HEK293T (cell line): ENCODE measurements around the gene SART3.

Experiments used
- CTCF ChIA-PET: fragments of 350-600 bp; formaldehyde crosslinking; extraction: SDS; loops from one replicate; lab custom pipeline; 2021; ENCODE audit warnings: antibody characterized with exemption, inconsistent platforms; lab: Yijun Ruan, JAX
- POLR2A ChIA-PET: fragments of 350-600 bp; formaldehyde crosslinking; extraction: SDS; loops from one replicate; lab custom pipeline; 2020; ENCODE audit warnings: antibody characterized with exemption, inconsistent platforms; lab: Yijun Ruan, JAX
- DNase-seq: peaks from one replicate; pipeline ENCODE4 v3.0.0; 2012; ENCODE audit warnings: mixed read lengths; ENCODE audit errors: extremely low spot score
- ARNT ChIP-seq: fragments of 450-650 bp; IDR thresholded peaks from 2 replicates; pipeline ENCODE4 v1.6.1; 2017; ENCODE audit warnings: mild to moderate bottlenecking
- BHLHE40 ChIP-seq: fragments of 450-650 bp; IDR thresholded peaks from 2 replicates; pipeline ENCODE4 v1.6.1; 2016; ENCODE audit warnings: mild to moderate bottlenecking, moderate library complexity, borderline replicate concordance
- CTBP1 ChIP-seq: fragments of 450-650 bp; IDR thresholded peaks from 2 replicates; pipeline ENCODE4 v1.6.1; 2016; ENCODE audit warnings: borderline replicate concordance
- ELF4 ChIP-seq: fragments of 450-650 bp; IDR thresholded peaks from 2 replicates; pipeline ENCODE4 v1.6.1; 2017; ENCODE audit warnings: antibody characterized with exemption
- FOXA1 ChIP-seq: fragments of 450-650 bp; IDR thresholded peaks from 2 replicates; pipeline ENCODE4 v1.6.1; 2016; ENCODE audit warnings: mild to moderate bottlenecking
- FOXK2 ChIP-seq: fragments of 450-650 bp; IDR thresholded peaks from 2 replicates; pipeline ENCODE4 v1.6.1; 2016; ENCODE audit warnings: mild to moderate bottlenecking
- FOXM1 ChIP-seq: fragments of 450-650 bp; IDR thresholded peaks from 2 replicates; pipeline ENCODE4 v1.6.1; 2017; ENCODE audit warnings: mild to moderate bottlenecking, borderline replicate concordance
- HDGF ChIP-seq: fragments of 450-650 bp; IDR thresholded peaks from 2 replicates; pipeline ENCODE4 v1.6.1; 2017; ENCODE audit warnings: antibody characterized with exemption, borderline replicate concordance
- L3MBTL2 ChIP-seq: fragments of 450-650 bp; conservative IDR thresholded peaks from 2 replicates; pipeline ENCODE4 v1.6.1; 2016; ENCODE audit warnings: mild to moderate bottlenecking
- LEF1 ChIP-seq: fragments of 450-650 bp; IDR thresholded peaks from 2 replicates; pipeline ENCODE4 v1.6.1; 2017; ENCODE audit warnings: mild to moderate bottlenecking, borderline replicate concordance
- NFRKB ChIP-seq: fragments of 450-650 bp; IDR thresholded peaks from 2 replicates; pipeline ENCODE4 v1.6.1; 2016; ENCODE audit warnings: mild to moderate bottlenecking, moderate library complexity
- PKNOX1 ChIP-seq: fragments of 450-650 bp; IDR thresholded peaks from 2 replicates; pipeline ENCODE4 v1.6.1; 2016
- SP1 ChIP-seq: fragments of 450-650 bp; IDR thresholded peaks from 2 replicates; pipeline ENCODE4 v1.6.1; 2017
- SUZ12 ChIP-seq: fragments of 450-650 bp; IDR thresholded peaks from 2 replicates; pipeline ENCODE4 v1.6.1; 2016; ENCODE audit warnings: mild to moderate bottlenecking
- TARDBP ChIP-seq: fragments of 450-650 bp; IDR thresholded peaks from 2 replicates; pipeline ENCODE4 v1.6.1; 2016
- ZNF384 ChIP-seq: fragments of 450-650 bp; IDR thresholded peaks from 2 replicates; pipeline ENCODE4 v1.6.1; 2016

Gene SART3

GRCh38 chr12:108518716-108519496 is 42.1 kb downstream of the SART3 start:
- DNase-seq, result no peak
- POLR2A ChIA-PET, result no interaction called here
- CTCF ChIA-PET, result no interaction called here
- TF ChIP-seq SUZ12 (no peak), ELF4 (no peak), L3MBTL2 (no peak), ZNF384 (no peak), FOXK2 (no peak), BHLHE40 (no peak), FOXA1 (no peak), HDGF (no peak), ARNT (no peak), LEF1 (no peak), SP1 (no peak), TARDBP (no peak), NFRKB (no peak), PKNOX1 (no peak), CTBP1 (no peak), FOXM1 (no peak)

- no peak for DNase-seq
- ChIA-PET POLR2A (no interaction called here), CTCF (no interaction called here)
- TF ChIP-seq FOXA1 (no peak), PKNOX1 (no peak)
Observed at GRCh38 chr12:108518101-108518715, 42.8 kb downstream of the SART3 start.

- no peak for DNase-seq
- POLR2A ChIA-PET, result no interaction called here
- CTCF ChIA-PET, result no interaction called here
- no peak for TF ChIP-seq PKNOX1
- no peak for TF ChIP-seq ZNF384
- no peak for TF ChIP-seq SUZ12
- no peak for TF ChIP-seq ELF4
- no peak for TF ChIP-seq HDGF
- TF ChIP-seq SP1, result no peak
- no peak for TF ChIP-seq NFRKB
- no peak for TF ChIP-seq ARNT
- no peak for TF ChIP-seq LEF1
- no peak for TF ChIP-seq TARDBP
- TF ChIP-seq FOXM1, result no peak
Observed at GRCh38 chr12:108517288-108518100, 43.5 kb downstream of the SART3 start.

- TF ChIP-seq L3MBTL2 (no peak), SUZ12 (no peak), ZNF384 (no peak), FOXM1 (no peak), SP1 (no peak), FOXK2 (no peak), ARNT (no peak), CTBP1 (no peak), ELF4 (no peak), TARDBP (no peak), LEF1 (no peak), PKNOX1 (no peak), NFRKB (no peak), HDGF (no peak), FOXA1 (no peak), BHLHE40 (no peak)
- ChIA-PET POLR2A (no interaction called here), CTCF (no interaction called here)
- no peak for DNase-seq
Observed at GRCh38 chr12:108516511-108517275, 44.3 kb downstream of the SART3 start.

GRCh38 chr12:108515916-108516315 is 45.1 kb downstream of the SART3 start:
- ChIA-PET CTCF (no interaction called here), POLR2A (interaction anchor here (1.6 kb wide), 1 partner anchor 44 kb away, joined by 5 read pairs; no protein-coding TSS in a partner anchor)
- no peak for DNase-seq
- TF ChIP-seq FOXM1, result no peak
- TF ChIP-seq CTBP1, result no peak
- TF ChIP-seq FOXA1, result no peak
- TF ChIP-seq SP1, result no peak
- no peak for TF ChIP-seq ZNF384
- no peak for TF ChIP-seq HDGF
- TF ChIP-seq SUZ12, result no peak
- TF ChIP-seq TARDBP, result no peak
- TF ChIP-seq ELF4, result no peak
- TF ChIP-seq L3MBTL2, result no peak
- TF ChIP-seq NFRKB, result no peak
- no peak for TF ChIP-seq BHLHE40
- no peak for TF ChIP-seq LEF1
- TF ChIP-seq ARNT, result no peak
